HL-60 (cell line): Measurements from ENCODE around the gene ARTN.

Source experiments
- TF ChIP-seq, protein P1 (sequence below): IDR thresholded peaks from one replicate; pipeline ENCODE4 v1.5.1; 2011; ENCODE audit warnings: low read length, control low read depth, inconsistent platforms; ENCODE audit not compliant: insufficient read depth
- TF ChIP-seq, protein P2 (sequence below): IDR thresholded peaks from 2 replicates; pipeline ENCODE4 v1.6.1; 2012; ENCODE audit warnings: low read depth; ENCODE audit not compliant: insufficient replicate concordance

DNA sequence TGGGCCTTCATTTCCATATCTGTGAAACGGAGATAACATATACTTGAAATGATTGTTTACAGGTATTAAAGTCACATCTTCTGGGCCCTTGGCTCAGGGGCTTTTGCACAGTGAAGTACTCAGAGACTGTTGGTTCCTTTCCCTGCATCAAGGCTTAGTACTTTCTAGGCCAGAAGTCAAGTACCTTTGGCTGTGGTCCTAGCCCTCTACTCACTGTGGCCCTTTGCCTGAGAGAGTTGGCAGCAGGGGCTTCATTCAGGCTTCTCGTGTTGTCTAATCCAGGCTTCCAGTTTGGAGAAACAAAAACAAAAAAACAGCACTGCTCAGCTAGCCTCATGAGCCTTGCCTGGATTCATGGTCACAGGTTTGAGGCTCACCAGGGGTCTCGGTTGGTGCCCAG, 28.1 kb downstream of the ARTN start:
- TF ChIP-seq, protein P1, sequence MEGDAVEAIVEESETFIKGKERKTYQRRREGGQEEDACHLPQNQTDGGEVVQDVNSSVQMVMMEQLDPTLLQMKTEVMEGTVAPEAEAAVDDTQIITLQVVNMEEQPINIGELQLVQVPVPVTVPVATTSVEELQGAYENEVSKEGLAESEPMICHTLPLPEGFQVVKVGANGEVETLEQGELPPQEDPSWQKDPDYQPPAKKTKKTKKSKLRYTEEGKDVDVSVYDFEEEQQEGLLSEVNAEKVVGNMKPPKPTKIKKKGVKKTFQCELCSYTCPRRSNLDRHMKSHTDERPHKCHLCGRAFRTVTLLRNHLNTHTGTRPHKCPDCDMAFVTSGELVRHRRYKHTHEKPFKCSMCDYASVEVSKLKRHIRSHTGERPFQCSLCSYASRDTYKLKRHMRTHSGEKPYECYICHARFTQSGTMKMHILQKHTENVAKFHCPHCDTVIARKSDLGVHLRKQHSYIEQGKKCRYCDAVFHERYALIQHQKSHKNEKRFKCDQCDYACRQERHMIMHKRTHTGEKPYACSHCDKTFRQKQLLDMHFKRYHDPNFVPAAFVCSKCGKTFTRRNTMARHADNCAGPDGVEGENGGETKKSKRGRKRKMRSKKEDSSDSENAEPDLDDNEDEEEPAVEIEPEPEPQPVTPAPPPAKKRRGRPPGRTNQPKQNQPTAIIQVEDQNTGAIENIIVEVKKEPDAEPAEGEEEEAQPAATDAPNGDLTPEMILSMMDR = no peak
- TF ChIP-seq, protein P2, sequence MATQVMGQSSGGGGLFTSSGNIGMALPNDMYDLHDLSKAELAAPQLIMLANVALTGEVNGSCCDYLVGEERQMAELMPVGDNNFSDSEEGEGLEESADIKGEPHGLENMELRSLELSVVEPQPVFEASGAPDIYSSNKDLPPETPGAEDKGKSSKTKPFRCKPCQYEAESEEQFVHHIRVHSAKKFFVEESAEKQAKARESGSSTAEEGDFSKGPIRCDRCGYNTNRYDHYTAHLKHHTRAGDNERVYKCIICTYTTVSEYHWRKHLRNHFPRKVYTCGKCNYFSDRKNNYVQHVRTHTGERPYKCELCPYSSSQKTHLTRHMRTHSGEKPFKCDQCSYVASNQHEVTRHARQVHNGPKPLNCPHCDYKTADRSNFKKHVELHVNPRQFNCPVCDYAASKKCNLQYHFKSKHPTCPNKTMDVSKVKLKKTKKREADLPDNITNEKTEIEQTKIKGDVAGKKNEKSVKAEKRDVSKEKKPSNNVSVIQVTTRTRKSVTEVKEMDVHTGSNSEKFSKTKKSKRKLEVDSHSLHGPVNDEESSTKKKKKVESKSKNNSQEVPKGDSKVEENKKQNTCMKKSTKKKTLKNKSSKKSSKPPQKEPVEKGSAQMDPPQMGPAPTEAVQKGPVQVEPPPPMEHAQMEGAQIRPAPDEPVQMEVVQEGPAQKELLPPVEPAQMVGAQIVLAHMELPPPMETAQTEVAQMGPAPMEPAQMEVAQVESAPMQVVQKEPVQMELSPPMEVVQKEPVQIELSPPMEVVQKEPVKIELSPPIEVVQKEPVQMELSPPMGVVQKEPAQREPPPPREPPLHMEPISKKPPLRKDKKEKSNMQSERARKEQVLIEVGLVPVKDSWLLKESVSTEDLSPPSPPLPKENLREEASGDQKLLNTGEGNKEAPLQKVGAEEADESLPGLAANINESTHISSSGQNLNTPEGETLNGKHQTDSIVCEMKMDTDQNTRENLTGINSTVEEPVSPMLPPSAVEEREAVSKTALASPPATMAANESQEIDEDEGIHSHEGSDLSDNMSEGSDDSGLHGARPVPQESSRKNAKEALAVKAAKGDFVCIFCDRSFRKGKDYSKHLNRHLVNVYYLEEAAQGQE = no peak
